ENCODE data around the gene PTPN9. TPM values are rescaled to one million over a fixed set of nuclear protein-coding genes. Genes with fewer than 3 reads are reported as not detected.
"Not testable (repeated sequence)": the region's sequence is repeated elsewhere in the genome, so short reads cannot be mapped to it uniquely, and the experiment has no call there.

PTPN9 gene
- polyA plus RNA-seq, 4 donors = 37.2 to 46.6 (median 45.9) TPM

- peak in 3 of 4 donors; percentile 77 to 81 (median 79) for DNase-seq (ENCODE audit: low read depth in 4 of 4, low spot score in 3 of 4)
Measured at GRCh38 chr15:75455424-75455981, 123.6 kb downstream of the PTPN9 start.

- peak in 3 of 4 donors; percentile 55 to 59 (median 57) for DNase-seq (ENCODE audit: low read depth in 4 of 4, low spot score in 3 of 4)
Measured at GRCh38 chr15:75454471-75455378, 124.4 kb downstream of the PTPN9 start.

GRCh38 chr15:75453703-75454470, 125.2 kb downstream of the PTPN9 start:
- peak; percentile 100 for DNase-seq (ENCODE audit: low read depth in 4 of 4, low spot score in 3 of 4)

DNA sequence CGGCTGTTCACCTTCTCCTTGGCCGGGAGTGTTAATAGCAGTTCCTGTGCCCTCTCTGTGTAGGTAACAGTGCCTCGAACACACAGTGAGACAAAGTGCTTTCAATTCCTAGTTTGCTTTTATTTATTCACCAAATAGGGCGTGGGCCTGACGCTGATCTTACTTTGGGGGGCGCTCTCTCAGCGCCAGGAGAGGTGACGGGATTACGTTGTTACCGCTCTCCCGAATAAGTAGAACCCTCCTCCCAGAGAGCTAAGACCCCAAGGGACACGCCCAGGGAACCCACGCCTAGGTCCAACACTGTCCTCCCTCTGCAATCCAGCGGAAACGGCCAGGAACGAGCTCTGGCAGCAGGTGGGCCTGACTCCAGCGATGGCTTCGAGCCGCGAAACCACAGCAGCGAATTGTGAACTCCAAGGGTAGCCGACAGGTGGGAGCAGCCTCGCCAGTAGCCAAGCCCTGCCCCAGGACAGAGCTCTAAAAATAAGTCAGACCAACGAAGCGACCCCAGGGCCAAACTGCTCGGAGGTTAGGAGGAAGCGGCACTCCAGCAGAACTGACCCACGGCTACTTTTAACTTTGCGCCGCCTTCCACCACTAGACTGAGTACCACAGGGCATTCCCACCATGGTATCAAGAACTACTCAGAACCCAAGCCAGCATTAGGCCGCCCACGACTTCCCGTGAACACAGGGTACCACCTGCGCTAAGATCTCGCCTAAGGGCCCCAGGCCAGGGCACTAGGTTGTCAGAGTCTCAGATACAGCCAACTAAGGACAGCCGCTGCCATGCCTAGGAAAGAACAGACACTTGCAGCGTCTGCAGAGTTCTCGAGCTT, 126.0 kb downstream of the PTPN9 start:
- peak in 3 of 4 donors; percentile 11 to 25 (median 24) for DNase-seq (ENCODE audit: low read depth in 4 of 4, low spot score in 3 of 4)

GRCh38 chr15:75452364-75452864, 126.7 kb downstream of the PTPN9 start:
- DNase-seq (ENCODE audit: low read depth in 4 of 4, low spot score in 3 of 4) = peak in 3 of 4 donors; percentile 54 to 67 (median 63)

DNA sequence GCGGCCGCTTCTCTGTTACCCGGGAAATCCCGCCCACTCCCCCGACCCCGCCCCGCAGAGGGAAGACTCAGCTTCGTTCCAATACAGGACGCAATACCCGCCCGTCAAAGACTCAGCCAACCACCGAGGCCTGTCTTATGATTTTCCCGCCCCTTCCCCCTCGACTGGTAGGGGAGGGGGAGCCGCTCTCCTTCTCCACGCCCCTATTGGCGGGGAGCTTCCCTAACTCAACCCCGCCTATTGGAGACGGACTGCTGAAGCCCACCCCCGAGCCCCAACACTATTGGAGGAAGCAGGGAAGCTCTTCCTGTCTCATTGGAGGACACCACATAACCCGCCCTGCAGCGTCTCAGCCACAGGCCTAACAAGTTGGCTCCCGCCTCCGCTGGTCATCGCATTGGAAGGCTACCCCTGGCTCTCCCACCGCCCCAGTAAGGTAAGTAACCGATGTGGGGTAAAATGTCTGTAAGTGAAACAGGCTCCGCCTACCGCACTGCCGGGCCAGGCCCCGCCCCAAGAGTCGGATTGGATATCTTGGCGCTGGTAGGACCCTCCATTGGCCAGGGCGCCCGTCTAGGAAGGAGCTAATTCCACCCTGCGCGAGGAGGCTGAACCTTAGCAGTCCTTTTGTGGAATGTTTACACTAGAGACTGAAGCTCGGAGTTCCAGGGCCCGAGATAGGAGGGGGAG, 127.3 kb downstream of the PTPN9 start, which contains the start of gene SIN3A:
SIN3A (minus strand) TSS at position 17 of the 690 bp plus-strand sequence. CDS start 21,315 bp downstream, outside the sequence.
- DNase-seq (ENCODE audit: low read depth in 4 of 4, low spot score in 3 of 4) = peak; percentile 99 to 100 (median 100)

DNA sequence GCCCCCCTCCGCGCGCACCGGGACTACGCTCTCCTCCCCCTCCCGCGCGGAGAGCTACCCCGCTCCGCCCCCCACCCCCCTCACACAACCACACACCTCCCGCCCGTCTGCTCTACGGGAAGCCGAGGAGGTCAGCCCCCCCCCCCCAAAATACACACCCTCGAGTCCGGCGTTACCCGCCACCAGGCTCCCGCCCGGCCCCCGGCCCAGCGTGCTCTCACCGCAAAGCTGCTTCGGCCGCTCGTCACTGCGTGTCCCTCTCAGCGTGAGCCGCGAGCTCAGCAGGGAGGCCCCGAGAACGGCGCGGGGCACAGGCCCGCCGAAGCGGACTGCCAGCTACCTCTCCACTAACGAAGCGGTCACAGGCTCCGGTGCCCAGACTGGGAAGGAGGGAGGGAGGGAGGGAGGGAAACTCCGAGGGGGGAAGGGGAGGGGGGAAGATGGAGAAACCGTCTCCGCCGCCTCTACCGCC, 127.9 kb downstream of the PTPN9 start:
- DNase-seq (ENCODE audit: low read depth in 4 of 4, low spot score in 3 of 4) = no peak

DNA sequence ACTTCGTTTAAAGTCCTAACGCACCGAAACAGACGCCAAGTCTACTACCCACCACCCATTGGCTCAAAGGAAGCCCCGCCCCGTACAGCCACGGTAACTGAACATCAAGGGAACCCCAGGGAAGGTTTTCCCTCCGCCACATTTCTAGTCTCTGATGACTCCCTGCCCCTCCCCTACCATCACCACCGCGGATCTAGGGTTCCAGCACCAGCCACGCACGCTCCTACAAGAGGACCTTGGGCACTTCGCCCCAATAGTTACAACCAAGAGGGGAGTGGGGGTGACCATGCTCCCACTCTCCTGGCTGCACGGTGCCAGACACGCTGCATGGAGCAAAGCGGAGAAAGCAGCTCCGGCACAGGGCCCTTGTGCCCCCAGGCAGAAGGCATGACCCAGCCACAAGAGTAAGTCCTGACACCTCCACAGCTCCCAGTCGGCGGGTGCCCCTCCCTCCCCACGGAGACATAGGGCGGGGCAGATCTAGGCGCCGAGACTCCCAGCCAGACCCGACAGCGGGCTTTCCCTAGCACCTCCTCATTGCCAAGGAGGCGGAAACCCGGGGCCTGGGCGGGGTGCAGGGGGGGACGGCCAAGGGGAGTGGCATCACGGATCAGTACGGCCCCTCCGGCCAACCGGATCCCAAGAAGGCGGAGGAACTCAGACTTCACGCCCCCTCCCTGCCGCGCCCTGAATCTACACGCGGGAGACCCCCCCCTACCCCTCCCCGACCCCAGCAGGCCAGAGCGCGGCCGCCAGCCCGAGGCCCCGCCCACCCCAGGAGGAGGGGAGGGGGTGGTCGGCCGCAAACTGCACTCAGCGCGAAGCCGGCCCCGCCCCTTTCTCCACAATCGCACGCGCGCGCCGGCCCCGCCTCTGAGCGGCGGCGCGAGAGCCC, 128.6 kb downstream of the PTPN9 start:
- peak; percentile 85 to 92 (median 90) for DNase-seq (ENCODE audit: low read depth in 4 of 4, low spot score in 3 of 4)

DNA sequence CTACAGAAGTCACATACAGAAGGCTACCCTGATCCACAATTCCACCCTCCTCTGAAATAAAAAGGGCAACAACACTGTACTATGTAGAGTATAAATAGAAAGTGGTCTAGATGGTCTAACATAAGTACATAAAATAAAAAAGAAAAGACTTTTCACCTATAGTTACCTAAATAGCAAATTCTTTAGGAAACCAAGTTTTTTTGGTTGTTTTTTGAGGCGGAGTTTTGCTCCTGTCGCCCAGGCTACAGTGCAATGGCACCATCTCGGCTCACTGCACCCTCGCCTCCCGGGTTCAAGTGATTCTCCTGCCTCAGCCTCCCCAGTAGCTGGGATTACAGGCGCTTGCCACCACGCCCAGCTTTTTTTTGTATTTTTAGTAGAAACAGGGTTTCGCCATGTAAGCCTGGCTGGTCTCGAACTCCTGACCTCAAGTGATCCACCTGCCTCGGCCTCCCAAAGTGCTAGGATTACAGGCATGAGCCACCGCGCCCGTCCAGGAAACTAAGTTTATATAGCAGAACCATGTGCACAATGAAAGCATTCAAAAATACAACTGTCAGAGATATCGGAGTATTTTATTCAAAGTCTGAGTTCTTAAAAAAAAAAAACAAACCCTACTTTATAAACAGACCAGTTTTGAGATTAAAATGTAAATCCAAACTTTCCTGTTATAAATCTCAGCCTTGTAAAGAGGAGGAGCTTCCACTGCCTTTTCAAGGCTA, 129.4 kb downstream of the PTPN9 start:
- no peak for DNase-seq (ENCODE audit: low read depth in 4 of 4, low spot score in 3 of 4)

DNA sequence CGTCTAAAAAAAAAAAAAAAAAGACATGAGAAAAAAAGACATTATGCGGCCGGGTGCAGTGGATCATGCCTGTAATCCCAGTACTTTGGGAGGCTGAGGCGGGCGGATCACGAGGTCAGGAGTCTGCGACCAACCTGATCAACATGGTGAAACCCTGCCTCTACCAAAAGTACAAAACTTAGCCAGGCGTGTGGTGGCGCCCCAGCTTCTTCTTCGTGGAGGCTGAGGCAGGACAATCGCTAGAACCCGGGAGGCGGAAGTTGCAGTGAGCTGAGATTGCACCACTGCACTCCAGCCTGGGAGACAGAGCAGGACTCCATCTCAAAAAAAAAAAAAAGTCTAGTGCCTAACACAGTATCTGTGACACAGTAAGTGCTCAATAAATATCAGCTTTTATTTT, 130.9 kb downstream of the PTPN9 start:
- not testable (repeated sequence) for DNase-seq (ENCODE audit: low read depth in 4 of 4, low spot score in 3 of 4)

DNA sequence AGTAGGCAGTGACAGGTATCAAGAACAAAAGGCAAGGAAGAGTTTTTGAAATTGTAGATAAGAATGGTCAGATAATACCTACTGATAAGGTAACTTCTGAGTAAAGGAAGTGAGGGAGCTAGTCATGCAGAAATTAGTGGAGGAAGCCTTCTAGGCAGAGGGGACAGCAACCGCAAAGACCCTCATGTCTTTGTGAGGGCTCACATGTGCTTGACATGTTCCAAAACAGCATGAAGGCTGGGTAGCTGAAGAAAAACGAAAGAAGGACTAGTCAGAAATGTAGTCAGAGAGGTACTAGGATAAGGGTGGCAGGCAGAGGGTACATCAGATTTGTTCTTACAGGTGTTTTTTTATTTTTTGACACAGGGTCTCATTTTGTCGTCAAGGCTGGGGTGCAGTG, 133.0 kb downstream of the PTPN9 start:
- no peak for DNase-seq (ENCODE audit: low read depth in 4 of 4, low spot score in 3 of 4)

DNA sequence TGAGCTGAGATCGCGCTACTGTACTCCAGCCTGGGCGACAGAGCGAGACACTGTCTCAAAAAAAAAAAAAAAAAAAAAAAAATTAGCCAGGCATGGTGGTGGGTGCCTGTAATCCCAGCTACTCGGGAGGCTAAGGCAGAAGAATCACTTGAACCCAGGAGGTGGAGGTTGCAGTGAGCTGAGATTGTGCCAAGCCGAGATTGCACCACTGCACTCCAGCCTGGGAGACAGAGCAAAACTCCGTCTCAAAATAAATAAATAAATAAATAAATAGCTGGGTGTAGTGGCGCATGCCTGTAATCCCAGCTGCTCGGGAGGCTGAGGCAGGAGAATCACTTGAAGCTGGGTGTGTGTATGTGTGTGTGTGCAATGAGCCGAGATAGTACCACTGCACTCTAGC, 133.8 kb downstream of the PTPN9 start:
- DNase-seq (ENCODE audit: low read depth in 4 of 4, low spot score in 3 of 4) = not testable (repeated sequence)

GRCh38 chr15:75443972-75444453, 135.1 kb downstream of the PTPN9 start:
- DNase-seq (ENCODE audit: low read depth in 4 of 4, low spot score in 3 of 4) = not testable (repeated sequence)

DNA sequence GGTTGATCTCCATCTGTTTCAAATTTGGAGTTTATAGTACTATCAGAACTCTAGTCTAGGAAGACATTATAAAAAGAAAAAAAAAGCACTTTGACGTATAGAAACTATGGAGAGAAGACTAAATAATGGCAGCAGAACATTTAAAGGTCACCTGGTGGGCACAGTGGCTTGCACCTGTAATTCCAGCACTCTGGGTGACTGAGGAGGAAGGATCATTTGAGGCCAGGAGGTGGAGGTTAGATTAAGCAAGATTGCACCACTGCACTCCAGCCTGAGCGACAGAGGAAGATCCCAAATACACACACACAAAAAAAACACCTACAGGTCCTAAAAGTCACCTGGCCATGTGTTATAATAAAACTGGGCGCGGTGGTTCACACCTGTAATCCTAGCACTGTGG, 141.4 kb downstream of the PTPN9 start:
- DNase-seq (ENCODE audit: low read depth in 4 of 4, low spot score in 3 of 4) = no peak

GRCh38 chr15:75436881-75437280, 142.2 kb downstream of the PTPN9 start:
- DNase-seq (ENCODE audit: low read depth in 4 of 4, low spot score in 3 of 4) = no peak

DNA sequence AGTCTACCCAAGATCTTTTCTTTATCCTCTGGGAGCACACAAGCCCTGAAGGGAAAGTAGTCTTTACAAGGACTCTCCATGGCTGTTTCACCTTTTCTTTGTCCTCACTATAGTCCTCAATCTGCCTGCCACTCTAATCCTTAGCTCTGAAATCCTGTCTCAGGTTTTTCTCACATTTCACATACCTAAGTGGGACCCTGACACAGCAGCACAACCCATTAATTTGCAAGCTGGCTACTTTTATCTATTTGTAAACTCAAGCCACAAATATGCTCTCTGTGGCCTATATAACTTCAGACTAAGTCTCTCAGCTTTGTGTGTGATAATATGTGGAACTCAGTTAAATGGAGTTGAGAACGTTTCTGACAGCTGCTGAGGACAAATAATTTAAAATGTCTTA, 147.4 kb downstream of the PTPN9 start:
- DNase-seq (ENCODE audit: low read depth in 4 of 4, low spot score in 3 of 4) = no peak

GRCh38 chr15:75431270-75431669, 147.8 kb downstream of the PTPN9 start:
- DNase-seq (ENCODE audit: low read depth in 4 of 4, low spot score in 3 of 4) = no peak
